ENCODE data around the gene SYNGR1.
A peak's percentile ranks its signal among the peaks of the same experiment; 100 is the strongest.

The SYNGR1 gene

DNA sequence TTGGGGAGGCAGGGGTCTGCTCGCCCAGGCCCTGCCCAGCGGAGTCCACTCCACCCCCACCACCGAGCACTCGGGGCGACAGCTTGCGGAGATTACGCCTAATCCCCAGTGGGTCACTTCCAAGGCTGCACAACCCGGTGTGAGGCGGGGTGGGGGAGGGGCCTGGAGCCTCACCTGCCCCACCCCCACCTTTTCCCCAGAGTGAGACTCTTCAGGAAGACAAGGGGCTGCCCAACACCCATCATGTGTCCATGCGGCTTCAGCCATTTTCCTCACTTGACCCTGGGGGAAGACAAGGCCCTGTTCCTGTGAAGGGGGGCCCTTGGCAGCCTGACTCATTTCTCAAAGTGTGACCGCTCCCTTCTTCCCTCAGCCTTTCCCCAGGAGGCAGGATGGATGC lies 12.5 kb downstream of the SYNGR1 start:
- Histone ChIP-seq H3K14ac (ENCODE audit: low read length) (no peak overlapping the region), H3K4me1 (ENCODE audit: control insufficient read depth in 2 of 2, insufficient read depth in 1 of 2, low read depth in 1 of 2, low read length in 2 of 2) (peaks cover 0 to 22% of the 10 kb centered on the region in 2 donors), H3K4me3 (ENCODE audit: low read length in 2 of 2) (no peak overlapping the region), H2BK120ac (ENCODE audit: low read depth, low read length) (no peak overlapping the region), H3K36me3 (replicated peaks in 1 of 2; ENCODE audit: control insufficient read depth in 2 of 2, insufficient read depth in 2 of 2, low read length in 2 of 2) (peaks cover 6 to 9% of the 10 kb centered on the region in 2 donors), H2AFZ (ENCODE audit: low read length) (no peak overlapping the region), H3K9ac (ENCODE audit: low read depth, low read length, poor library complexity) (no peak overlapping the region), H2AK5ac (ENCODE audit: low read depth, low read length) (peak overlapping the region; percentile 34), H3K23ac (ENCODE audit: low read depth, low read length, poor library complexity) (peak overlapping the region; percentile 9), H2BK12ac (ENCODE audit: low read length) (no peak overlapping the region), H3K4me2 (ENCODE audit: insufficient read depth, low read length, poor library complexity, severe bottlenecking) (no peak overlapping the region), H3K27ac (replicated peaks; ENCODE audit: low read length) (no peak overlapping the region), H2BK5ac (ENCODE audit: low read length) (peak overlapping the region; percentile 32), H4K91ac (ENCODE audit: low read depth, low read length, poor library complexity) (no peak overlapping the region), H3K18ac (ENCODE audit: low read length) (peak overlapping the region; percentile 64), H3K4ac (ENCODE audit: low read length) (no peak overlapping the region), H3K27me3 (ENCODE audit: control insufficient read depth in 3 of 3, insufficient read depth in 3 of 3, low read depth in 1 of 3, low read length in 3 of 3) (no peaks in the 10 kb centered on the region), H3K79me1 (ENCODE audit: low read depth, low read length) (peaks cover 11% of the 10 kb centered on the region), H2BK15ac (ENCODE audit: low read length) (no peak overlapping the region), H4K8ac (ENCODE audit: low read depth, low read length) (no peak overlapping the region), H3K9me3 (replicated peaks in 1 of 2; ENCODE audit: control insufficient read depth in 2 of 2, insufficient read depth in 1 of 2, low read depth in 1 of 2, low read length in 2 of 2) (no peaks in the 10 kb centered on the region)
- no peak for DNase-seq (ENCODE audit: low spot score)
- no CpG with 5 or more reads among the region's 11 CpGs for WGBS, 2 donors (ENCODE audit: extremely low coverage in 2 of 2, insufficient read length in 2 of 2, insufficient replicate concordance in 1 of 2)

DNA sequence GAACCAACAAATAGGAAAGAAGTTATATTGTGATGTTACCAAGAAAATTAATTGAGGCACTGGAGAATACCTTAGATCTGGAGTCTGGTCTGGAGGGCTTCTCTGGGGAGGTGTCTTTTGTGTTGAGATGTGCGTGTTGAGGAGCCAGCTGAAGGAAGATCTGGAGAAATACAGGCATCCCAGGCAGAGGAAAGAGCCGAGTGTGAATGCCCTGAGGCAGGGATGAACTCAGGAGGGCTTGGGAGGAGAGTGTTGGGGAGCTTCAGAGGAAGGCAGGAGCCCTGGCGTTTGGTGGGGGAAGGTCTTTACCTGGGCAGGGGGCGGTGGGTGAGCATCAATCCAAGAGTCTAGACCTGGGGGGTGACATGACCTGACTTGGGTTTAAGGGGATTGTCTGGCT lies 13.1 kb downstream of the SYNGR1 start:
- Histone ChIP-seq H2BK12ac (ENCODE audit: low read length) (no peak overlapping the region), H3K9me3 (replicated peaks in 1 of 2; ENCODE audit: control insufficient read depth in 2 of 2, insufficient read depth in 1 of 2, low read depth in 1 of 2, low read length in 2 of 2) (no peaks in the 10 kb centered on the region), H3K36me3 (replicated peaks in 1 of 2; ENCODE audit: control insufficient read depth in 2 of 2, insufficient read depth in 2 of 2, low read length in 2 of 2) (peaks cover 6 to 9% of the 10 kb centered on the region in 2 donors), H3K23ac (ENCODE audit: low read depth, low read length, poor library complexity) (no peak overlapping the region), H3K4me3 (ENCODE audit: low read length in 2 of 2) (no peak overlapping the region), H3K4me1 (ENCODE audit: control insufficient read depth in 2 of 2, insufficient read depth in 1 of 2, low read depth in 1 of 2, low read length in 2 of 2) (peaks cover 0 to 22% of the 10 kb centered on the region in 2 donors), H2AFZ (ENCODE audit: low read length) (no peak overlapping the region), H3K9ac (ENCODE audit: low read depth, low read length, poor library complexity) (no peak overlapping the region), H4K91ac (ENCODE audit: low read depth, low read length, poor library complexity) (no peak overlapping the region), H2BK15ac (ENCODE audit: low read length) (no peak overlapping the region), H4K8ac (ENCODE audit: low read depth, low read length) (no peak overlapping the region), H3K79me1 (ENCODE audit: low read depth, low read length) (peaks cover 13% of the 10 kb centered on the region), H3K4me2 (ENCODE audit: insufficient read depth, low read length, poor library complexity, severe bottlenecking) (no peak overlapping the region), H3K14ac (ENCODE audit: low read length) (no peak overlapping the region), H3K4ac (ENCODE audit: low read length) (no peak overlapping the region), H2AK5ac (ENCODE audit: low read depth, low read length) (peak overlapping the region; percentile 48), H3K18ac (ENCODE audit: low read length) (no peak overlapping the region), H2BK5ac (ENCODE audit: low read length) (peak overlapping the region; percentile 56), H2BK120ac (ENCODE audit: low read depth, low read length) (no peak overlapping the region), H3K27me3 (ENCODE audit: control insufficient read depth in 3 of 3, insufficient read depth in 3 of 3, low read depth in 1 of 3, low read length in 3 of 3) (no peaks in the 10 kb centered on the region), H3K27ac (replicated peaks; ENCODE audit: low read length) (no peak overlapping the region)
- WGBS, 2 donors (ENCODE audit: extremely low coverage in 2 of 2, insufficient read length in 2 of 2, insufficient replicate concordance in 1 of 2), result no CpG with 5 or more reads among the region's 4 CpGs
- no peak for DNase-seq (ENCODE audit: low spot score)

DNA sequence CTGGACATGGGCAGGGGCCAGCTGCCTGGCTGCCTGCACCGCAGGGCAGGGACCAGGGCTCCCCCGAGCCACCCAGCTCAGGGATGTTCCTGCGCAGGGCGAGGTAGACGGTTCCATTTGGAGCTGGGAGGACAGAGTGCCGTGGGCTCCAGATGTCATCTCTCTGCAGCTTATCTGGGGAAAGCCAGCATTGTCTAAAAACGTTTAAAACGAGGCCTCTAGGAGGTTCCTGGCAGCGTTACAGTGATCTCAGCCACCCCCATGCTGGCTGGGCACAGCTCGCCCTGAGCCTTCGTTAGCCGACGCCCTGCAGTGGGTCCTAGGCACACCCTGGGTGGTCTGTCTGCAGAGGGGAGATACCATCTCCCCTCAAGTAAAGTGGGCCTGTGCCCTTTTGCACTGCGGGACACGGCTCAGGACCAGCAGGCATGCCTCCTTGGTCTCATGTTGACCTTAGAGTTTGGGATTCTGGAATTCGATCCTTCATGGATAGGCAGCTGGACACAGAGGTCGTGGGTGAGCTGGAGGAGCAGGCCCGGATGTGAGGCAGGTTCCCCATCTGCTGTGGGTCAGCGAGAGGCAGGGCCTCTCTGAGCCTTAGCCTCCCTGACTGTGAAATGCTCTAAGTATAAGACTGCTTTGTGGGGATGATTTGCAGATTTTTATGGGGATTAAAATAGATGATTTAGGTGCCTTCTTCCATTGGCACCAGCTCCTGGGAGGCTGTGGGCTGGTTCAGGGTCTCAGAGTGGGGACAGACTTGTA lies 14.1 kb downstream of the SYNGR1 start:
- Histone ChIP-seq H3K27ac (replicated peaks; ENCODE audit: low read length) (no peak overlapping the region), H3K4ac (ENCODE audit: low read length) (no peak overlapping the region), H3K4me3 (ENCODE audit: low read length in 2 of 2) (no peak overlapping the region), H2BK120ac (ENCODE audit: low read depth, low read length) (peak overlapping the region; percentile 47), H3K18ac (ENCODE audit: low read length) (peak overlapping the region; percentile 81), H3K79me1 (ENCODE audit: low read depth, low read length) (peaks cover 11% of the 10 kb centered on the region), H3K9ac (ENCODE audit: low read depth, low read length, poor library complexity) (no peak overlapping the region), H4K91ac (ENCODE audit: low read depth, low read length, poor library complexity) (no peak overlapping the region), H2BK5ac (ENCODE audit: low read length) (peak overlapping the region; percentile 56), H3K9me3 (replicated peaks in 1 of 2; ENCODE audit: control insufficient read depth in 2 of 2, insufficient read depth in 1 of 2, low read depth in 1 of 2, low read length in 2 of 2) (no peaks in the 10 kb centered on the region), H3K4me2 (ENCODE audit: insufficient read depth, low read length, poor library complexity, severe bottlenecking) (peak overlapping the region; percentile 23), H3K23ac (ENCODE audit: low read depth, low read length, poor library complexity) (peak overlapping the region; percentile 53), H3K14ac (ENCODE audit: low read length) (no peak overlapping the region), H2AFZ (ENCODE audit: low read length) (no peak overlapping the region), H2AK5ac (ENCODE audit: low read depth, low read length) (peak overlapping the region; percentile 48), H2BK12ac (ENCODE audit: low read length) (no peak overlapping the region), H2BK15ac (ENCODE audit: low read length) (no peak overlapping the region), H3K36me3 (replicated peaks in 1 of 2; ENCODE audit: control insufficient read depth in 2 of 2, insufficient read depth in 2 of 2, low read length in 2 of 2) (peaks cover 1 to 6% of the 10 kb centered on the region in 2 donors), H3K27me3 (ENCODE audit: control insufficient read depth in 3 of 3, insufficient read depth in 3 of 3, low read depth in 1 of 3, low read length in 3 of 3) (no peaks in the 10 kb centered on the region), H3K4me1 (ENCODE audit: control insufficient read depth in 2 of 2, insufficient read depth in 1 of 2, low read depth in 1 of 2, low read length in 2 of 2) (peaks cover 0 to 22% of the 10 kb centered on the region in 2 donors), H4K8ac (ENCODE audit: low read depth, low read length) (no peak overlapping the region)
- WGBS, 2 donors (ENCODE audit: extremely low coverage in 2 of 2, insufficient read length in 2 of 2, insufficient replicate concordance in 1 of 2), result no CpG with 5 or more reads among the region's 19 CpGs
- no peak for DNase-seq (ENCODE audit: low spot score)

DNA sequence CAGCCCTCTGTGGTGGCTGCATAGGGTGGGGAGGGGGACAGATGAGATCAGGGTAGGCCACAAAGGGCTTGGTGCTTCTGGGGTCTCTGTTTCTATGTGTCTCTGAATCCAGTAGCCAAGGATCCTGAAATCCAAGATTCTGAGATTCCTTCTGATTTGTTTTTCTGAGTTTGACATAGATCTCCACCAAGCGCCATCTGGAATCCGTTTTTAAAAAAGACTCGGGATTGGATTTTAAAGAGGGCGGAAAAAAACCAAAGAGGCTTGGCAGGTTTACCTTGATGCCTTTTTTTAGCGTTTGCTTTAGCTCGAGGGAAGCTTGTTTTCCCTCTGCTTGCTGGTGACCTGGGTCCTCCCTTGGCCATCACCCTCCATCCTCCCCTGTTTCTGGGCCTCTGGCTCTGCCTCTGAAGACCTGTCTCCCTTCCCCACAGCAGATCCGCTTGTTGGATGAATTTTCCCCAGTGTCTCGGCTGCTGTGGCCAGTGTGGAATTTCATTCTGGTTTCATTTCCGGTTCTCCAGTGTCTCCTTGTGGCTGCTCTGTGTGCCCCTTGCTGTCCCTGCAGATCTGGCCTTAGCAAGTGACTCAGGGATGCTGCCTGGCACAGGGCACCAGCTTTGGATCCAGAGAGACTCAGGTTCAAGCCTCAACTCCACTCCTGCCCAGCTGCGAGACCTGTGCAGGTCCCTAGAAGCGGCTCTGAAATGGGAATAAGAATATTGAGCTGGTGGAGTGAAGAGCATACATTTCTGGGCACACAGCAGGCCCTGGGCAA lies 15.1 kb downstream of the SYNGR1 start:
- Histone ChIP-seq H4K8ac (ENCODE audit: low read depth, low read length) (no peak overlapping the region), H2BK12ac (ENCODE audit: low read length) (no peak overlapping the region), H3K23ac (ENCODE audit: low read depth, low read length, poor library complexity) (no peak overlapping the region), H2BK120ac (ENCODE audit: low read depth, low read length) (no peak overlapping the region), H3K18ac (ENCODE audit: low read length) (peak overlapping the region; percentile 42), H3K79me1 (ENCODE audit: low read depth, low read length) (peaks cover 10% of the 10 kb centered on the region), H2BK15ac (ENCODE audit: low read length) (no peak overlapping the region), H3K4me2 (ENCODE audit: insufficient read depth, low read length, poor library complexity, severe bottlenecking) (no peak overlapping the region), H3K4ac (ENCODE audit: low read length) (no peak overlapping the region), H3K36me3 (replicated peaks in 1 of 2; ENCODE audit: control insufficient read depth in 2 of 2, insufficient read depth in 2 of 2, low read length in 2 of 2) (peaks cover 0 to 5% of the 10 kb centered on the region in 2 donors), H2AK5ac (ENCODE audit: low read depth, low read length) (no peak overlapping the region), H3K27me3 (ENCODE audit: control insufficient read depth in 3 of 3, insufficient read depth in 3 of 3, low read depth in 1 of 3, low read length in 3 of 3) (no peaks in the 10 kb centered on the region), H3K27ac (replicated peaks; ENCODE audit: low read length) (no peak overlapping the region), H3K9ac (ENCODE audit: low read depth, low read length, poor library complexity) (peak overlapping the region; percentile 54), H3K9me3 (replicated peaks in 1 of 2; ENCODE audit: control insufficient read depth in 2 of 2, insufficient read depth in 1 of 2, low read depth in 1 of 2, low read length in 2 of 2) (no peaks in the 10 kb centered on the region), H3K4me1 (ENCODE audit: control insufficient read depth in 2 of 2, insufficient read depth in 1 of 2, low read depth in 1 of 2, low read length in 2 of 2) (peaks cover 0 to 22% of the 10 kb centered on the region in 2 donors), H3K4me3 (ENCODE audit: low read length in 2 of 2) (no peak overlapping the region), H2BK5ac (ENCODE audit: low read length) (no peak overlapping the region), H2AFZ (ENCODE audit: low read length) (no peak overlapping the region), H4K91ac (ENCODE audit: low read depth, low read length, poor library complexity) (no peak overlapping the region), H3K14ac (ENCODE audit: low read length) (no peak overlapping the region)
- DNase-seq (ENCODE audit: low spot score), result no peak
- WGBS, 2 donors (ENCODE audit: extremely low coverage in 2 of 2, insufficient read length in 2 of 2, insufficient replicate concordance in 1 of 2), result no CpG with 5 or more reads among the region's 11 CpGs
